Trophoblast cell (in vitro differentiated cells and primary cell): ENCODE results near the gene RAP1A.

Source experiments
- DNase-seq, 2 donors: peaks; one replicate each; pipeline ENCODE4 v3.0.0-alpha.2; 2016
- H2AFZ ChIP-seq: 2 replicates; pipeline ENCODE4 v1.6.1; 2013; ENCODE audit warnings: low read length, moderate library complexity, mild to moderate bottlenecking; ENCODE audit not compliant: insufficient read depth, poor library complexity
- H2AK5ac ChIP-seq: 2 replicates; pipeline ENCODE4 v1.6.1; 2013; ENCODE audit warnings: mild to moderate bottlenecking, low read length
- H2BK120ac ChIP-seq: 2 replicates; pipeline ENCODE4 v1.6.1; 2013; ENCODE audit warnings: low read length, mild to moderate bottlenecking, moderate library complexity; ENCODE audit not compliant: insufficient read depth, poor library complexity
- H2BK12ac ChIP-seq: 2 replicates; pipeline ENCODE4 v1.6.1; 2013; ENCODE audit warnings: mild to moderate bottlenecking, low read length, moderate library complexity
- H2BK5ac ChIP-seq: 2 replicates; pipeline ENCODE4 v1.6.1; 2013; ENCODE audit warnings: low read length, low read depth, moderate library complexity, mild to moderate bottlenecking; ENCODE audit not compliant: poor library complexity
- H3K14ac ChIP-seq: 2 replicates; pipeline ENCODE4 v1.6.1; 2013; ENCODE audit warnings: mild to moderate bottlenecking, low read length
- H3K18ac ChIP-seq: 2 replicates; pipeline ENCODE4 v1.6.1; 2013; ENCODE audit warnings: mild to moderate bottlenecking, low read length
- H3K23ac ChIP-seq: 2 replicates; pipeline ENCODE4 v1.6.1; 2013; ENCODE audit warnings: low read length
- H3K27ac ChIP-seq: 2 replicates; pipeline ENCODE4 v1.5.1; 2013; ENCODE audit warnings: low read depth, mild to moderate bottlenecking, inconsistent platforms, low read length, moderate library complexity
- H3K27me3 ChIP-seq: 2 replicates; pipeline ENCODE4 v1.6.1; 2013; ENCODE audit warnings: inconsistent platforms, mild to moderate bottlenecking, low read length, moderate library complexity; ENCODE audit not compliant: insufficient read depth
- H3K36me3 ChIP-seq, 2 experiments: 1 replicate in 1 of 2; 2 replicates in 1 of 2; pipeline ENCODE4 v1.6.1; 2013; ENCODE audit warnings: low read length in 2 of 2, mild to moderate bottlenecking in 2 of 2, moderate library complexity in 1 of 2; ENCODE audit not compliant: insufficient read depth in 2 of 2, control insufficient read depth in 1 of 2
- H3K4ac ChIP-seq: 2 replicates; pipeline ENCODE4 v1.6.1; 2013; ENCODE audit warnings: low read depth, mild to moderate bottlenecking, low read length, moderate library complexity
- H3K4me1 ChIP-seq, 2 experiments: 1 replicate in 1 of 2; 2 replicates in 1 of 2; pipeline ENCODE4 v1.6.1; 2013; ENCODE audit warnings: low read length in 2 of 2, mild to moderate bottlenecking in 2 of 2, moderate library complexity in 1 of 2; ENCODE audit not compliant: insufficient read depth in 2 of 2, control insufficient read depth in 1 of 2
- H3K4me2 ChIP-seq: 2 replicates; pipeline ENCODE4 v1.6.1; 2013; ENCODE audit warnings: inconsistent platforms, mild to moderate bottlenecking, low read length, moderate library complexity
- H3K4me3 ChIP-seq: 2 replicates; pipeline ENCODE4 v1.5.1; 2013; ENCODE audit warnings: mild to moderate bottlenecking, low read depth, low read length, inconsistent platforms
- H3K79me1 ChIP-seq: one replicate; pipeline ENCODE4 v1.6.1; 2013; ENCODE audit warnings: low read length
- H3K79me2 ChIP-seq: 2 replicates; pipeline ENCODE4 v1.6.1; 2013; ENCODE audit warnings: low read length, mild to moderate bottlenecking; ENCODE audit not compliant: control insufficient read depth, insufficient read depth, poor library complexity
- H3K9ac ChIP-seq: 2 replicates; pipeline ENCODE4 v1.6.1; 2013; ENCODE audit warnings: mild to moderate bottlenecking, low read length
- H3K9me3 ChIP-seq: 2 replicates; pipeline ENCODE4 v1.6.1; 2013; ENCODE audit warnings: low read depth, mild to moderate bottlenecking, control low read depth, inconsistent platforms, low read length; ENCODE audit not compliant: insufficient read depth
- H4K12ac ChIP-seq: 2 replicates; pipeline ENCODE4 v1.6.1; 2013; ENCODE audit warnings: low read depth, mild to moderate bottlenecking, low read length, moderate library complexity
- H4K8ac ChIP-seq: 2 replicates; pipeline ENCODE4 v1.6.1; 2013; ENCODE audit warnings: low read depth, mild to moderate bottlenecking, low read length, moderate library complexity
- H4K91ac ChIP-seq: one replicate; pipeline ENCODE4 v1.6.1; 2013; ENCODE audit warnings: low read depth, mild to moderate bottlenecking, low read length, moderate library complexity
- WGBS: extraction: QIAGEN DNeasy Blood & Tissue Kit; methylation state at CpG from one replicate; pipeline ENCODE4 v1.1.7; 2013; ENCODE audit warnings: missing lambda C conversion rate; ENCODE audit not compliant: insufficient read length, insufficient coverage; ENCODE audit errors: extremely low coverage; 5-methylcytosine and 5-hydroxymethylcytosine counted together

Gene RAP1A

DNA sequence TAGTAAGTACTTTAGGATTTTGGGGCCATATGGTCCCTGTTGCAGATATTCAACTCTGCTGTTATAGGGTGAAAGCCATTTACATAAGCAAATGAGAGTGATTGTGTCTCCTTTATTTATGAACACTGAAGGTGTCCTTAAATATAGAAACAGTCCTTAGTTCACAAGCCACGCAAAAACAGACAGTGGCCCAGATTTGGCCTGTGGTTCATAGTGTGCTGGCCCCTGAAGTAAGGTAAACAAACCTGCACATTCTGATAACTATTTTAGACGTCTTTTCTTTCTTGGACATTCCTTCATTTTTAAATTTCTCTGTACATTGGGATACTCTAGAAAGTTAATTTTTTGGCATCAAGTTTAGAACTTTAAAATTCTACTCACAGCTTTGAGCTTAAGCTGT, 23.5 kb downstream of the RAP1A start:
- no peaks in the 10 kb centered on the region for H3K27me3 ChIP-seq
- H3K4me3 ChIP-seq: no peak overlapping the region
- no peak overlapping the region for H4K91ac ChIP-seq
- no peak overlapping the region for H2BK12ac ChIP-seq
- peaks cover 0 to under 1% of the 10 kb centered on the region in 2 experiments for H3K36me3 ChIP-seq
- H2AK5ac ChIP-seq: no peak overlapping the region
- no peak overlapping the region for H3K4ac ChIP-seq
- no peak overlapping the region for H3K18ac ChIP-seq
- H3K9ac ChIP-seq: no peak overlapping the region
- peaks cover 0 to 3% of the 10 kb centered on the region in 2 experiments for H3K4me1 ChIP-seq
- no peak overlapping the region for H2BK5ac ChIP-seq
- DNase-seq: no peak
- no peak overlapping the region for H4K8ac ChIP-seq
- no CpG with 5 or more reads among the region's 2 CpGs for WGBS
- no peak overlapping the region for H2AFZ ChIP-seq
- H3K14ac ChIP-seq: no peak overlapping the region
- no peaks in the 10 kb centered on the region for H3K9me3 ChIP-seq
- no peaks in the 10 kb centered on the region for H3K79me1 ChIP-seq
- H2BK120ac ChIP-seq: no peak overlapping the region
- H3K4me2 ChIP-seq: no peak overlapping the region
- no peak overlapping the region for H3K23ac ChIP-seq
- no peaks in the 10 kb centered on the region for H3K79me2 ChIP-seq
- no peak overlapping the region for H3K27ac ChIP-seq
- no peak overlapping the region for H4K12ac ChIP-seq

DNA sequence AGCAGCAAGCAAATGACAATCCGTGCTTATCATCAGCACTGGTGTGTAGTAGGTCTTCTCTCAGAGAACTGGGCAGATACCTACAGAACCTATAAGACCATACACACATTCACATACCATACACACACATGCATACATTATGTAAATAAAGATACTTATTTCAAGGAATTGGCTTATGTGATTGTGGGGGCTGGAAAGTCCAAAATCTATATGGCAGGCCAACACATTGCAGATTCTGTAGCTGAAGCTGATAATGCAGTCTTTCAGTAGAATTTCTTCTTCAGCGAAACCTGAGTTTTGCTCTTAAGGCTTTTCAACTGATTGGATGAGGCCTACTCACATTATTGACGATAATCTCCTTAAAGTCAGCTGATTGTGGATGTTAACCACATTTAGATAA, 24.1 kb downstream of the RAP1A start:
- Histone ChIP-seq H3K4ac (no peak overlapping the region), H3K4me3 (no peak overlapping the region), H3K14ac (no peak overlapping the region), H2BK12ac (no peak overlapping the region), H3K4me1 (peaks cover 2% of the 10 kb centered on the region in 2 experiments), H4K8ac (no peak overlapping the region), H4K12ac (no peak overlapping the region), H2BK5ac (no peak overlapping the region), H3K23ac (no peak overlapping the region), H3K79me1 (no peaks in the 10 kb centered on the region), H3K27me3 (no peaks in the 10 kb centered on the region), H2AK5ac (no peak overlapping the region), H4K91ac (no peak overlapping the region), H3K79me2 (no peaks in the 10 kb centered on the region), H2AFZ (no peak overlapping the region), H3K4me2 (no peak overlapping the region), H3K18ac (no peak overlapping the region), H3K9me3 (no peaks in the 10 kb centered on the region), H3K36me3 (peaks cover 2 to 3% of the 10 kb centered on the region in 2 experiments), H3K9ac (no peak overlapping the region), H3K27ac (no peak overlapping the region), H2BK120ac (no peak overlapping the region)
- no peak for DNase-seq
- no CpG with 5 or more reads among the region's 3 CpGs for WGBS

DNA sequence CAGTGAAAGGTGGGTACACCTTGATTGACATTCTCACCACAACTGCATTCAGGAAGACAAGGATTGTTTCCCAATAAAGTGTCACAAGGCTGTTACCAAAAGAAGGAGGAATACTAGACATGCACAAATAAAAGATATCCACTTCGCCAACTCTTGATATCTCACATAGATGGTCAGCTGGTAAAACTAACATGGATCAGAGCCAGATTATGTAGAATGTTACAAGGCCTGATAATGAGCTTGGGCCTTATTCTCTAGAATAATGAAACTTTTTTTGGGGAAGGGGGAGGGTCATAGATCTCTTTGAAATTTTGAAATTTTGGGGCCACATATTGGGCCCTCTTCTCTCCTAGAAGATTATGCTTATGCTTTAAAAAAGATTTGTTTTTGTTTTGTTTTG, 24.9 kb downstream of the RAP1A start:
- Histone ChIP-seq H2BK12ac (no peak overlapping the region), H3K4me2 (no peak overlapping the region), H3K27ac (no peak overlapping the region), H2AFZ (no peak overlapping the region), H3K4me3 (no peak overlapping the region), H3K36me3 (peaks cover 2 to 3% of the 10 kb centered on the region in 2 experiments), H2BK5ac (no peak overlapping the region), H3K4ac (no peak overlapping the region), H3K4me1 (peaks cover 9 to 10% of the 10 kb centered on the region in 2 experiments), H3K79me1 (peaks cover 2% of the 10 kb centered on the region), H4K8ac (no peak overlapping the region), H3K27me3 (no peaks in the 10 kb centered on the region), H3K9me3 (no peaks in the 10 kb centered on the region), H3K79me2 (no peaks in the 10 kb centered on the region), H3K18ac (no peak overlapping the region), H3K9ac (no peak overlapping the region), H3K23ac (no peak overlapping the region), H2AK5ac (no peak overlapping the region), H2BK120ac (no peak overlapping the region), H4K12ac (no peak overlapping the region), H4K91ac (no peak overlapping the region), H3K14ac (no peak overlapping the region)
- DNase-seq: no peak
- WGBS: no CpG with 5 or more reads among the region's 1 CpG

DNA sequence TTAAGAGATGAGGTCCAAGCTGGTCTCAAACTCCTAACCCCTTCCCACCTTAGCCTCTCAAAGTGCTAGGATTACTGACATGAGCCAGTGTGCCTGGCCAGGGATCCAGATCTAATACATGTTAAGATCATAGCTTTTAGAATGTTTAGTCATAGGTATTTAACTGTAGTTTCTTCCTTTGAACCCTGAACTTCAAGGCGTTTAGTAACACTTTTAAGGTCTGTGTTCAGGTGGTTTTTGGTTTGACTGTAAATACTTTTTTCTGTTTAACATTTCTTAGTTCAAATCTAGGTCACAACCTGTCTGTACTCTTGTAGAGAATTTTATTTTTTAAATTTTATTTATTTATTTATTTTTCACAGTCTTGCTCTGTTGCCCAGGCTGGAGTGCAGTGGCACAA, 28.1 kb downstream of the RAP1A start:
- no peak overlapping the region for H3K14ac ChIP-seq
- no peak overlapping the region for H2AK5ac ChIP-seq
- H3K36me3 ChIP-seq: peaks cover 3 to 4% of the 10 kb centered on the region in 2 experiments
- H3K79me1 ChIP-seq: peaks cover 2% of the 10 kb centered on the region
- no peak overlapping the region for H3K4me2 ChIP-seq
- no peak overlapping the region for H2BK120ac ChIP-seq
- no peak overlapping the region for H3K27ac ChIP-seq
- H3K9me3 ChIP-seq: no peaks in the 10 kb centered on the region
- H3K23ac ChIP-seq: no peak overlapping the region
- H4K91ac ChIP-seq: no peak overlapping the region
- H3K4me3 ChIP-seq: no peak overlapping the region
- no peak for DNase-seq
- no peak overlapping the region for H3K9ac ChIP-seq
- H4K12ac ChIP-seq: no peak overlapping the region
- no peaks in the 10 kb centered on the region for H3K27me3 ChIP-seq
- no peak overlapping the region for H3K4ac ChIP-seq
- no peaks in the 10 kb centered on the region for H3K79me2 ChIP-seq
- no peak overlapping the region for H2BK5ac ChIP-seq
- no CpG with 5 or more reads among the region's 1 CpG for WGBS
- H3K4me1 ChIP-seq: peaks cover 9 to 10% of the 10 kb centered on the region in 2 experiments
- no peak overlapping the region for H3K18ac ChIP-seq
- no peak overlapping the region for H2BK12ac ChIP-seq
- H2AFZ ChIP-seq: no peak overlapping the region
- no peak overlapping the region for H4K8ac ChIP-seq
